ENCODE measurements around the gene SEPTIN2.
"Not testable (repeated sequence)": the region's sequence is repeated elsewhere in the genome, so short reads cannot be mapped to it uniquely, and the experiment has no call there.

Gene SEPTIN2

GRCh38 chr2:241390301-241391206 is 74.8 kb downstream of the SEPTIN2 start:
- DNase-seq: peak; percentile 27

- no peak for DNase-seq
These were observed 76.4 kb downstream of the SEPTIN2 start for GRCh38 chr2:241391892-241392665.

GRCh38 chr2:241392753-241393152 is 77.0 kb downstream of the SEPTIN2 start:
- DNase-seq: not testable (repeated sequence)

- DNase-seq: no peak
These were observed 77.9 kb downstream of the SEPTIN2 start for GRCh38 chr2:241393524-241394196.

GRCh38 chr2:241396809-241397208 is 81.1 kb downstream of the SEPTIN2 start:
- not testable (repeated sequence) for DNase-seq

GRCh38 chr2:241399941-241400922 is 84.5 kb downstream of the SEPTIN2 start:
- no peak for DNase-seq
